T-helper 1 cell (primary cell): Measurements from ENCODE around the gene ANG.
"Not testable (repeated sequence)": the region's sequence is repeated elsewhere in the genome, so short reads cannot be mapped to it uniquely, and the experiment has no call there.

Experiments
- DNase-seq, 5 donors: peaks; one replicate each; pipeline ENCODE4 v3.0.0-alpha.2; 2012 to 2020

ANG gene

DNA sequence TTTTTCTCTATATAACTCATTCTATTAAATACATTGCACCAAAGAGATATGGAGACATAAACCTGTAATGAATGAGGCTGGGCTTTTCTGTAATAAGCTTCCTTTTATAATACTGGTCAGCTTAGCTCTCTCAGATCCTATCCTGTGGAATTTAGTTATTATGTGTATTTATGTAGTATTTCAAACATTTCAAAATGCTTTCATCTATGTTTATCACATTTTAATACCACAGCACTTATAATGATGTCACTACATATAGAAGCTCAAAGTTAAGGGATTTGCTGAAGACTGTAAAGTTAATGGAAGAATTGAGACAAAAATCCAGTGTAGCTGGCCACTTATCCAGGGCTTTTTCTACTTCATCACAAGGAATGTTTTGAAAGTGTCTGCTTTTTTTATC, 11.4 kb downstream of the ANG start:
- DNase-seq = no peak

GRCh38 chr14:20700965-20701364, 12.4 kb downstream of the ANG start:
- not testable (repeated sequence) for DNase-seq

GRCh38 chr14:20706657-20707355, 18.2 kb downstream of the ANG start:
- no peak for DNase-seq

- no peak for DNase-seq
Measured at GRCh38 chr14:20707622-20708021, 19.1 kb downstream of the ANG start.

- no peak for DNase-seq
Measured at GRCh38 chr14:20711261-20711660, 22.7 kb downstream of the ANG start.

- DNase-seq = no peak
Measured at GRCh38 chr14:20711685-20712084, 23.1 kb downstream of the ANG start.

DNA sequence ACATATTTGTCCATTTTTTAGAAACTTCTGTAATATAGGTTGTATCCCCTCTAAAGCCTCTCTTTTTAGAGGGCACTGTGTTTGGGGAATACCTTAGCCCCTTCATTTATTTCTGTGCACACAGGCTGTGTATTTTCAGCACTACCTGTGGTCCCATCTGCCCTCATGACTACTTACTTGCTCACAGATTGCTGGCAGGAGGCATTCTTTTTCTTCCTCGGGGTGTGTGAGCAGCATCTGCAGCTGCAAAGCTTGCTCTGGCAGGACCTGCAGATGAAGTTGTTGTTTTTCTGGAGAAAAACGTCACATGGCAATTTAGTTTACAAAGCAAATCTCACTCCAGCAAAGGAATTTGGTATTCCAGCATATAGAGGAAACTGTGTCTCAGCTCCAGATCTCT, 24.3 kb downstream of the ANG start:
- no peak for DNase-seq

DNA sequence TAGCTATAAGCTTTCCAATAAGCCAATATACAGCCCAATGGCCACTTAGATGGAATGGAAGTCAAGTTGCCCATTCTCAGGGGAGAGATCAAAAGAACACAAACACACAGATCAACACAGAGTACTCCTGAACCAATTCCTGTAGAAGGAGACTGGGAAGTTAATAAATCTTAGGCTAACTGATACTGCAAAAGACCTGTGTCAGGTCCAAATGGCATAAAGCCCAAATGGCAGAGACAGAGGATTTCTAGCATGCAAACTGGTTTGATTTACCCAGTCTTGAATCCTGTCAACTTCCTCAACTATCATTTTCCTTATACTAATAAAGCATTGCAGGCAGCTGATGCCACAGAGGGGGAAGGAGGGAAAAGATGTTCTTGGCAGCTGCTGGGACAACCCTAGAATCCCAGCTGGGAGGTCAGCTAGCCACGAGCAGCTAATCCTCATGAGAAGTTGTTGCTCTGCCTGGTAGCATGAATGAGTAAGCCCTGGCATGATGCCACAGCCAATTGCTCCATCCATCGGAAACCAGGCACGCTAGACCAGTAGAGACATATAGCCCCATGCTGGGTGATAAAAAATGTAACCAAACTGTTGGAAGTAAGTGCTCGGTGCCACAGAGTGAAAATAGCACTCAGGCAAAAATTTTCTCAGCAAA, 26.2 kb downstream of the ANG start:
- DNase-seq = no peak

DNA sequence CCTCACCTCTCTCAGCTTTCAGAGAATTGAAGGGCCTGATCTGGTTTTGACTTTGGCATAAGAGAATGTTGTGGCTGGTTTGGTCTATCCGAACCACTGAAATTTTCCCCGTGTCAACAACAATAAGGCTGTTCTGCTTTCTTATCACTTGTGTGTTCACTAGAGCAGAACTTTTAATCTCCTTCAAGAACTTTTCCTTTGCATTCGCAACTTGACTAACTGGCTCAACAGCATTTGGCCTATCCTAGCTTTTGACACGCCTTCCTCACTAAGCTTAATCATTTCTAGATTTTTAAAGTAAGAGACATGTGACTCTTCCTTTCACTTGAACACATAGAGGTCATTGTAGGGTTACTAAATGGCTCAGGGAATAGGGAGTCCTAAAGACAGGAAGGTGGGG, 31.2 kb downstream of the ANG start:
- no peak for DNase-seq

DNA sequence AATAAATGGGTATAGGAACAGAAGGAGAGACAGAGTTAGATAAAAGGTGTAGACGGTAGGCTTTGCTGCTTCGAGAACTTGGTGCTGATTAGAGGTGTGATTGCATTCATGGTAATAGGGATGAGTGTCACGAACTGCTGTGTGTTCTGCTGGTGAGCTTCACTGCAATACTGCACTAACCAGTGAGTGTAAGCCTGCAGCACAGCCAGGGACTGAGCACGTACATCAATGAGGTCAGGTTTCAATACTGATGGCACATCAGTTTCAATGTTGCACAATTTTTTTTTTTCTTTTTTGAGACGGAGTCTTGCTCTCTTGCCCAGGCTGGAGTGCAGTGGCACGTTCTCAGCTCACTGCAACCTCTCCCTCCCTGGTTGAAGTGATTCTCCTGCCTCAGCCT, 32.2 kb downstream of the ANG start:
- DNase-seq = no peak

DNA sequence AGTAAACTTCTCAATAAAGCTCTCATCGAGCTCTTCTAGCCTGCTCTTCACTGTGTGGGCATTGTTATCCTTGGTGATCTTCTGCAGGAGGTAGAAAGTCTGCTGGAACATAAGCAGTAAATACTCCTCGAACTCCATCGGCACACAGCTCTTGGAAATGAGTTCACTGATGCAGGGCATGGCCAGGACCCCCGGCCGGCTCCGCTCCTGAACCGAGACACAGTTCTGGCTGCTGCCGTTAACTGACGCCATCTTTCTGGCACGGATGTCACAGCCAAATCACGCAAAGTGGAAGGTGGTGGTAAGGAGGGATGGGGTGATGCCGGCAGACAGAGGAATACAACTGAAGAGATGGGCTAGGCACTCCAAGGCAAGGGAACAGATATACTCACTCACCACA, 33.5 kb downstream of the ANG start:
- no peak for DNase-seq

DNA sequence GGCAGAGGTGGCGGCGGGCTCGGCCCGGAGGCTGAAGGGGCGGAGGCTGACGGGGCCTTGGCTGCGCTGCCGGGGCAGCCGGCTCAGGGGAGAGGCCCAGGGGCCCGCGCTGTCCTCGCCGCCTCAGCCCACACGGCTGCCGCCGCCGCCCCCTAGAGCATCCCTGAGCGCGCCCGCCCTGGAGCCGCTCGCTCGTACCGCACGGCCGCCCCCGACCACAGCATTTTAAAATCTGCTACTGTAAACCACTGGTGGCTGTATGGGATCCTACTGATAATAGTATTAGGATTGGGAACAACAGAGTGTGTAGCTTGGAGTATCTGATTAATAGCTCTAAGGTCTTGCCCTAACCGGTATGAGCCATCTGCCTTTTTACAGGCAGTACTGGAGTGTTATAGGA, 34.9 kb downstream of the ANG start:
- no peak for DNase-seq

DNA sequence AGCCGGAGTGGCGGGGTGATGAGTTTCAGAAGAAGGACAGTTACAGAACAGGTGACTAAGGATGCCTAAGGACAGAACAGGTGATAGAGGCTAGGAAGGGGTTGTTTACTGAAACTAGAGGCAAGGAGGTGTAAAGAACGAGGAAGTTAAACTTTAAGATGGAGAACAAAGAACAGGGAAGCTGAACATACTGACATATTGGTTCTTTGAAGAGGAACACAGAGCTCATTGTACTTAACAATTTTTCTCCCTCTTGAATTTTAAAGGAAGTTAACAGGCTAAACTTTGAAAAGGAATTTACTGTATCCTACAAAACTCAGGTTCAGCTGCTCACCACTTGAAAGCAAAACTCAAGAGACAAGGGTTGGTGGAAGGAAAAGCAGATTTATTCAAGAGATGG, 37.6 kb downstream of the ANG start:
- not testable (repeated sequence) for DNase-seq

GRCh38 chr14:20726531-20726930, 38.0 kb downstream of the ANG start:
- no peak for DNase-seq

DNA sequence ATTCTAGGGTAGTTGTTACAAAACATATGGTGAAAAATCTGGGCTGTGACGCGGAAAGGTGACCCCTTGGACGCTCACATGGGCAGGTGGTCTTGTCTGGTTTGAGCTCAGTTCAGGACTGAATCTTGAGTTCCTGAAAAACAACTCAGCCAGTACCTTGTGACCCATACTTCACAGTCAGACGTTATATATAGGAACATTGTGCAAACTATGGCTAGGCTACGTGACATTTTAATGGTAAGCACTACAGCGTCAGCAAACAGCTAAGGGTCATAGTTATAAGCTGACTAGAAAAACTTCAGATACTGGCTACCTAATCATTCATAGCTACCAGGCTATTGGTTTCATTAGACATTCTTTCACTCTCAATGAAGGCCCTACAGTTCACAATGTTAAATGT, 42.3 kb downstream of the ANG start:
- DNase-seq = no peak

- DNase-seq = no peak
Measured at GRCh38 chr14:20732477-20732876, 43.9 kb downstream of the ANG start.

DNA sequence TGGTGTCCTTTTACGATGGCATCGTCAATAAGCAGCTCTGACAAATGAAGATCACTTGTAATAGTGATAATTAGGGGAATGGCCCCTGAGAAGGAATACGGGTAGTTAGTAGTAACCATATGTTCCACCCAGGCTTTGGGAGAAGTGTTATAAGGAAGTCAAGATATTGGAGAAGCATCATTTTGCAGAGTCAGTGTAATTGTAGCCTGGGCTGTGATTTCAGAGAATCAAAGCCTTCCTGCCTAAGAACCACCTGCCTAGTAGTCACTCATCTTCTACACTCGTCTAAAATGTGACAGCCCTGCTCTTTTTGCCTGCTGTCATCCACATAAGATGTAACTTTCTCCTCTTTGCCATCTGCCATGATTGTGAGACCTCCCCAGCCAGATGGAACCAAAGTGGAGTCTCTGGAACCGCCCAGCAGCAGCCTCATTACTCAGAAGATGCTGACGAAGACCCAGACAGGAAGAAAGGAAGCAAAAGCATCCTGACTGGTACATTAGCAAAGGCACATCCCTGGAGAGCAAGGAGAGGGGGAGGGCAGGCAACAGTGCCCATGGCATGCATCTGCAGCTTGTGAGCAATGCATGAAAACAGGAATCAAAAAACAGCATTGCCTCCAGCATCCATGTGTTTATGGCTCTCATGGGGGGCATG, 44.5 kb downstream of the ANG start:
- DNase-seq = no peak

DNA sequence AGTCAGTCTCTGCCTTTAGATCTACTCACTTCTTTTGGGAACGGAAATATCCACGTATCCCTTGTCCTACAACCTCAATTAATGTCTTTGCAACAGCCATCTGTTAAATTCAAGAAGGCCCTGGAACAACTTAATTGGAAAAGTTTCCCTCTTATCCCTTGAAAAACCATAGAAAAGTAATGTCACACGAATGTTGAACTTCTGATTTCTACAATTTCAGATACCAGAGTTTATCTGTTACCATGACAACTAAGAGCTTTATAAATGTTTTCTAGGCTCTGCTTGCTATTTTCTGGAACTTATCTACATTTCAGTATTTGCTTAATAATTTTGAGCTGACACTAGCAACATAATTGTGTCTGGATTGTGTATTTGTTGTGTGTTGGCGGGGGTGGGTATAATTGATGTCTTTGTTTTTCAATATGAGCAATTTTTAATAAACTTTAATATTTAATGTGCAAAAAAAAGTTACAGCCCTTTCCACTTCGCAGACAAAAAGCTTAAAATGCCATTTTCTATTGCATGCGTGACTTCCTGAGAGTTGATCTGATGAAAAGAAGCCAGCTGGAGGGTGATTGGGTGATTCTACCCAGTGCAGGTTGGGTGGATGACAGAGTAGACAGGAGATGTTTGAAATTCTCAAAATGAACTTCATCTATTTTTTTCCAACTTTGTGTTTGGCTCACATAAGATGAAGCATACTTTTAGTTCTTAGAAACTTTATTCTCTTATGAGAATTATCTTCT, 45.3 kb downstream of the ANG start:
- DNase-seq = no peak

DNA sequence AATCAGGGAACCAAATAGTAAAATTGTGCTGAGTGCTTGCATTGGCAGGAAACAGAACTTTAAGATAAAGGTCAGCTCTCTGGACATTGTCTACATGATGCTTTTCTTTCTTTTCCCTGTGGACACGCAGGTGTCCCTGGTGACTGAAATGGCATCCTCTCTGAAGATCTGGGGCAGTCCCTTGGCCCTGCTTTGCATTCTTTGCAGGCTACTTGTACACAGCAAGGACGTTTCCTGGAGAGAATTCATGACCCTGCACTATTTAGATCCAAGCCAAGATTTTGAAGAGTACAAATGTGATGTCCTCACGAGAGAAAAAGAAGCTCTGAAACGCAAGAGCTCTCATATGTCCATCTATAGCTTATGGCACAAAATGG, 45.9 kb downstream of the ANG start:
- no peak for DNase-seq

DNA sequence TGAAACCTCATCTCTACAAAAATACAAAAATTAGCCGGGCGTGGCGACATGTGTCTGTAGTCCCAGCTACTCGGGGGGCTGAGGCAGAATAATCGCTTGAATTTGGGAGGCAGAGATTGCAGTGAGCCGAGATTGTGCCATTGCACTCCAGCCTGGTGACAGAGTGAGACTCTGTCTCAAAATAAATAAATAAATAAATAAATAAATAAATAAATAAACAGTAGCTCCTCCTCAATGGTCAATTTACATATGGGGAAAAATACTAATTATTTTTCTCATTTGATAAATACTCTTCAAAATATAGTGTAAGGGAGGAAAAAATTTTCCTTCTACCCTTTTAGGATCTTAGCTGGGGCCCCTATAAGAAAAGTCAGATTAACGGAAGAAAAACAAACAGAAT, 49.7 kb downstream of the ANG start:
- DNase-seq = not testable (repeated sequence)

- DNase-seq = no peak
Measured at GRCh38 chr14:20742132-20742531, 53.6 kb downstream of the ANG start.

DNA sequence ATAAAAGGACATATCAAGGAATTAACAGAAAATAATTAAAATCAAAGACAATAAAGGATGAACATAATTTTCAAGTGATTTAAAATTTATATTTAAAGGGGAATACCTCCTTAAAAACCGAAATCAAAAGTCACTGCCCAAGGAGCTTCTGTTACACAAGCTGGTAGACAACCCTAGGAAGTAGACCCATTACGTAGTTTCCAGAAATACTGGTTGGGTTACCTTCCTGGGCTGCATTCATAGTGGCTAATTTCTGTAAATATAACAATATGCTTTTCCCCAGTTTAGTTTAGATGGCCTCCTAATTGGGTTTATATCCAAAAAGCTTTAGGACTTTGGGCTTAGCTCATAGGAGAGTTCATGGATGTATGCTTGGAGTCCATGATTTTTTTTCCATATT, 55.0 kb downstream of the ANG start:
- DNase-seq = no peak
